ENCODE measurements around the gene OR52N5. TPM values are rescaled to one million over a fixed set of nuclear protein-coding genes. Genes with fewer than 3 reads are reported as not detected.

OR52N5 gene
- total and polyA plus RNA-seq, 10 donors, result not detected

GRCh38 chr11:5727691-5728090 is 55.5 kb downstream of the OR52N5 start:
- no peaks in the 10 kb centered on the region for H3K27me3 ChIP-seq (replicated peaks in 1 of 7)
- H3K4me3 ChIP-seq, result no peak overlapping the region
- H3K4me1 ChIP-seq, result no peaks in the 10 kb centered on the region
- TF ChIP-seq POLR2A (IDR thresholded peaks at IDR 0.05), result no peak
- no peak for TF ChIP-seq POLR2AphosphoS5 (IDR thresholded peaks at IDR 0.05)
- TF ChIP-seq, protein P1, sequence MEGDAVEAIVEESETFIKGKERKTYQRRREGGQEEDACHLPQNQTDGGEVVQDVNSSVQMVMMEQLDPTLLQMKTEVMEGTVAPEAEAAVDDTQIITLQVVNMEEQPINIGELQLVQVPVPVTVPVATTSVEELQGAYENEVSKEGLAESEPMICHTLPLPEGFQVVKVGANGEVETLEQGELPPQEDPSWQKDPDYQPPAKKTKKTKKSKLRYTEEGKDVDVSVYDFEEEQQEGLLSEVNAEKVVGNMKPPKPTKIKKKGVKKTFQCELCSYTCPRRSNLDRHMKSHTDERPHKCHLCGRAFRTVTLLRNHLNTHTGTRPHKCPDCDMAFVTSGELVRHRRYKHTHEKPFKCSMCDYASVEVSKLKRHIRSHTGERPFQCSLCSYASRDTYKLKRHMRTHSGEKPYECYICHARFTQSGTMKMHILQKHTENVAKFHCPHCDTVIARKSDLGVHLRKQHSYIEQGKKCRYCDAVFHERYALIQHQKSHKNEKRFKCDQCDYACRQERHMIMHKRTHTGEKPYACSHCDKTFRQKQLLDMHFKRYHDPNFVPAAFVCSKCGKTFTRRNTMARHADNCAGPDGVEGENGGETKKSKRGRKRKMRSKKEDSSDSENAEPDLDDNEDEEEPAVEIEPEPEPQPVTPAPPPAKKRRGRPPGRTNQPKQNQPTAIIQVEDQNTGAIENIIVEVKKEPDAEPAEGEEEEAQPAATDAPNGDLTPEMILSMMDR (IDR thresholded peaks at IDR 0.05 in 8 of 11, conservative IDR thresholded peaks at IDR 0.05 in 3 of 11), result no peak
- H3K9me3 ChIP-seq, result no peaks in the 10 kb centered on the region
- H3K27ac ChIP-seq, result no peak overlapping the region
- WGBS, 5 donors, result 94 to 100% (median 96%) methylated on average over 1 of the region's 1 CpG
- H3K36me3 ChIP-seq, result peaks cover 0 to 7% (median 0%) of the 10 kb centered on the region in 6 donors
- intact Hi-C loops (cut with DNase I; ENCODE audit: low total_unique reads), result no loop called here
- no peak for DNase-seq

- H3K4me3 ChIP-seq, result no peak overlapping the region
- H3K4me1 ChIP-seq, result no peaks in the 10 kb centered on the region
- intact Hi-C loops (cut with DNase I; ENCODE audit: low total_unique reads), result no loop called here
- H3K27me3 ChIP-seq (replicated peaks in 1 of 7), result no peaks in the 10 kb centered on the region
- H3K9me3 ChIP-seq, result no peaks in the 10 kb centered on the region
- H3K27ac ChIP-seq, result no peak overlapping the region
- DNase-seq, result no peak
- peaks cover 0 to 7% (median 0%) of the 10 kb centered on the region in 6 donors for H3K36me3 ChIP-seq
- WGBS, 5 donors, result 86 to 100% (median 94%) methylated on average over 1 of the region's 1 CpG
- TF ChIP-seq POLR2AphosphoS5 (IDR thresholded peaks at IDR 0.05) (no peak), POLR2A (IDR thresholded peaks at IDR 0.05) (no peak)
- TF ChIP-seq, protein P1 (IDR thresholded peaks at IDR 0.05 in 8 of 11, conservative IDR thresholded peaks at IDR 0.05 in 3 of 11), result no peak
Observed at GRCh38 chr11:5726351-5726750, 56.8 kb downstream of the OR52N5 start.

Other genes with a start within 250 kb of the OR52N5 start
- 1 to 10 TPM in 3 of 7 donors, under 1 TPM in 4; 0.27 to 3.3 (median 0.80) TPM for gene OR52H1, start 234.8 kb downstream of the OR52N5 start, total RNA-seq
- not detected for gene OR52H1, start 234.8 kb downstream of the OR52N5 start, polyA plus RNA-seq
- not detected for gene OR52B6, start 202.5 kb downstream of the OR52N5 start, total RNA-seq
- not detected for gene OR52B6, start 202.5 kb downstream of the OR52N5 start, polyA plus RNA-seq
- gene TRIM6, start 186.7 kb downstream of the OR52N5 start, total RNA-seq, result 1 to 10 TPM; 1.4 to 6.1 (median 4.3) TPM
- gene TRIM6, start 186.7 kb downstream of the OR52N5 start, polyA plus RNA-seq, result 1 to 10 TPM in 2 of 3 donors, under 1 TPM in 1; 0.72 to 2.7 (median 1.1) TPM
- 10 to 100 TPM; 13.7 to 21.8 (median 17.7) TPM for gene TRIM34, start 158.4 kb downstream of the OR52N5 start, total RNA-seq
- gene TRIM34, start 158.4 kb downstream of the OR52N5 start, polyA plus RNA-seq, result 10 to 100 TPM in 2 of 3 donors, 1 to 10 TPM in 1; 9.5 to 14.0 (median 10.5) TPM
- gene TRIM5, start 98.3 kb downstream of the OR52N5 start, total RNA-seq, result 10 to 100 TPM; 31.1 to 44.3 (median 34.2) TPM
- 10 to 100 TPM in 1 of 3 donors, 1 to 10 TPM in 2; 7.8 to 13.6 (median 9.0) TPM for gene TRIM5, start 98.3 kb downstream of the OR52N5 start, polyA plus RNA-seq
- gene TRIM22, start 93.6 kb downstream of the OR52N5 start, total RNA-seq, result 100 to 1,000 TPM; 232 to 336 (median 282) TPM
- 100 to 1,000 TPM; 152 to 169 (median 162) TPM for gene TRIM22, start 93.6 kb downstream of the OR52N5 start, polyA plus RNA-seq
- gene OR56B1, start 46.9 kb downstream of the OR52N5 start, total RNA-seq, result 1 to 10 TPM in 4 of 7 donors, under 1 TPM in 3; 0.27 to 1.8 (median 1.0) TPM
- under 1 TPM; 0.06 to 0.11 (median 0.08) TPM for gene OR56B1, start 46.9 kb downstream of the OR52N5 start, polyA plus RNA-seq
- gene OR52N4, start 29.1 kb downstream of the OR52N5 start, total RNA-seq, result 1 to 10 TPM in 6 of 7 donors, under 1 TPM in 1; 0.91 to 6.0 (median 1.6) TPM
- 1 to 10 TPM in 2 of 3 donors, under 1 TPM in 1; 0.99 to 3.7 (median 1.1) TPM for gene OR52N4, start 29.1 kb downstream of the OR52N5 start, polyA plus RNA-seq
- gene OR52N1, start 7.9 kb upstream of the OR52N5 start, total RNA-seq, result not detected
- gene OR52N1, start 7.9 kb upstream of the OR52N5 start, polyA plus RNA-seq, result not detected
- gene OR52N2, start 25.6 kb upstream of the OR52N5 start, total RNA-seq, result not detected
- under 1 TPM in 1 of 3 donors, not detected in 2; 0.67 TPM for gene OR52N2, start 25.6 kb upstream of the OR52N5 start, polyA plus RNA-seq
- not detected for gene OR52E6, start 58.5 kb upstream of the OR52N5 start, total RNA-seq
- gene OR52E6, start 58.5 kb upstream of the OR52N5 start, polyA plus RNA-seq, result not detected
- not detected for gene OR52E8, start 74.3 kb upstream of the OR52N5 start, total RNA-seq
- gene OR52E8, start 74.3 kb upstream of the OR52N5 start, polyA plus RNA-seq, result not detected
- gene OR52E4, start 97.3 kb upstream of the OR52N5 start, total RNA-seq, result not detected
- gene OR52E4, start 97.3 kb upstream of the OR52N5 start, polyA plus RNA-seq, result not detected
- not detected for gene OR52E5, start 109.9 kb upstream of the OR52N5 start, total RNA-seq
- gene OR52E5, start 109.9 kb upstream of the OR52N5 start, polyA plus RNA-seq, result not detected
- not detected for gene OR56A3, start 158.9 kb upstream of the OR52N5 start, total RNA-seq
- not detected for gene OR56A3, start 158.9 kb upstream of the OR52N5 start, polyA plus RNA-seq
- gene OR56A5, start 185.1 kb upstream of the OR52N5 start, total RNA-seq, result not detected
- gene OR56A5, start 185.1 kb upstream of the OR52N5 start, polyA plus RNA-seq, result not detected
- not detected for gene OR52L1, start 203.6 kb upstream of the OR52N5 start, total RNA-seq
- gene OR52L1, start 203.6 kb upstream of the OR52N5 start, polyA plus RNA-seq, result not detected
- under 1 TPM in 2 of 7 donors, not detected in 5; 0.07 to 0.11 TPM for gene OR56A4, start 223.6 kb upstream of the OR52N5 start, total RNA-seq
- not detected for gene OR56A4, start 223.6 kb upstream of the OR52N5 start, polyA plus RNA-seq
- under 1 TPM in 3 of 7 donors, not detected in 4; 0.09 to 0.19 (median 0.13) TPM for gene OR56A1, start 247.4 kb upstream of the OR52N5 start, total RNA-seq
- gene OR56A1, start 247.4 kb upstream of the OR52N5 start, polyA plus RNA-seq, result not detected